Activated effector memory CD4-positive, alpha-beta T cell treated with anti-CD3 and anti-CD28 coated beads, Interleukin-2, amount 50 U/mL, for 16 hours (primary cell): Measurements from ENCODE around the gene SDR42E2.
"Not testable (repeated sequence)": the region's sequence is repeated elsewhere in the genome, so short reads cannot be mapped to it uniquely, and the experiment has no call there.

Experiments used
- DNase-seq: peaks from one replicate; pipeline ENCODE4 v3.0.0-alpha.2; 2020

SDR42E2 gene

GRCh38 chr16:22192261-22193062, 30.2 kb downstream of the SDR42E2 start:
- DNase-seq: peak; percentile 90

DNA sequence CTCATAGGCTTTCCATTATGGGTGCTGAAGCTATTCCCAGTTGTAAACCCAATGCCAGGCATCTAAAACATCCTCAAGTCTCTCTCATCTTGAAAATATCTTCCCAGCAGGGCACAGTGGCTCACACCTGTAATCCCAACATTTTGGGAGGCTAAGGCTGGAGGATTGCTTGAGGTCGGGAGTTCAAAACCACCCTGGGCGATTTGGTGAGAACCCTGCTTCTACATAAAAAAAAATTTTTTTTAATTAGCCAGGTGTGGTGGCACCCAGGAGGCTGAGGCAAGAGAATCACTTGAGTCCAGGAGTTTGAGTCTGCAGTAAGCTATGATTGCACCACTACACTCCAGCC, 30.7 kb downstream of the SDR42E2 start:
- no peak for DNase-seq

DNA sequence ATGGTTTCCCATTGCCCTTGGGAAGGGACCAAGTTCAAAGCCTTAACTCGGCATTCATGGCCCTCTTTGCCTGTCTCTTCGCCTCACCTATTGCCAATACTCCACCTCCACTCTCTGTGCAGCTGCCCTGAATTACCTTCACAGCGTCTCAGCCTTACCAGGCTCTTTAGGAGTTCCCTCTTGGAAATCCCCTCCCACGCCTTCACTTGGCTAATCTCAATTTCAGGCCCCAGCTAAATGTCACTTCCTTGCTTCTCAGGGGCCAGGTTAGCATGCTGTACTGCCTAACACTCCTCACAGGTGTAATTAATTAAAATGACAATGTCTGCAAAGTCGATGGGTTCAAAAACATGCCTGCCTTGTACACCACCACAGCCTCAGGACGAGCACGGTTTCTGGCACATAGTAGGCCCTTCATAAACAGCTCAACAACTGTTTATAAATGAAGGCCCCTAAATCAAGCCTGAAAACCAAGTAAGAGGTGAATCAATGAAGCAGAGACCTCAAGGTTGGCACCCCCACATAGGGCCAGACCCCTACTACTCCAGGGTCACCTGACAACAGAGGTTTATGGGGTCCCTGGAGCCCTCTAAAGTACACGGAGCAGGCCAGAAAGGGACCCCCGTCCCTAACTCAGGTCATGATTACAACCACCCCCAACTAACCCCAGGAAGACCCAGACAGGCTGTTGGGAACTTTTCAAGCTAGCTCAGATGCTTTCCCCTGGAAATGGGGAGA, 32.6 kb downstream of the SDR42E2 start:
- DNase-seq: peak; percentile 66

DNA sequence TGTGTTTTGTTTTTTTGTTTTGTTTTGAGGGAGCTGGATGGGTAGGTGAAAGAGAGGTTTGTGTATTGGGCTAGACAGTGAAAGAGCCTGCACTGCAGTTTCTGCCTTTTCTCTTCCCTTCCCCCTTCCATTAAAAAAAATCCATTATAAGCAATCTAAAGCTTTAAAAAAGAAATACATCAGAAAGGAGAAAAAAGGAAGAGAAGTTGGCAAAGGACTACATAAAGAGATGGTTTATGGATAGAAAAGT, 33.1 kb downstream of the SDR42E2 start:
- DNase-seq: no peak

- peak; percentile 97 for DNase-seq
Measured at GRCh38 chr16:22195695-22196558, 33.6 kb downstream of the SDR42E2 start.

DNA sequence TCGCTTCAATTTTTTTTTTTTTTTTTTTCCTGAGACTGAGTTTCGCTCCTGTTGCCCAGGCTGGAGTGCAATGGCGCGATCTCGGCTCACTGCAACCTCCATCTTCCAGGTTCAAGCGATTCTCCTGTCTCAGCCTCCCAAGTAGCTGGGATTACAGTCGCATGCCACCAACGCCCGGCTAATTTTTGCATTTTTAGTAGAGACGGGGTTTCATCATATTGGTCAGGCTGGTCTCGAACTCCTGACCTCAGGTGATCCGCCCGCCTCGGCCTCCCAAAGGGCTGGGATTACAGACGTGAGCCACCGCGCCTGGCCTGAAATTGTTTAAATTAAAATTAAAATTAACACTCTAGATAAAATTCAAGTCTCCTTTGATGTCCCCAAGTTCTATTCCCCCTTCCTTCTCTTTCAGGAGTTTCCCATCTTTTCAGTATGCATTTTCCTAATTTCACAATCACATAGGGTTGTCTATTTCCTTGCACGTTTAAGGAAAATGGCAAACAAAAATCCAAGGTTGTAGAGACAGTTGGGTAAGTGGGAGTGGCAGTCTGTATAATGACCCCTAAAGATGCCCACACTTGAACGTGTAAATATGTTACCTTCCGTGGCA, 34.4 kb downstream of the SDR42E2 start:
- DNase-seq: not testable (repeated sequence)

DNA sequence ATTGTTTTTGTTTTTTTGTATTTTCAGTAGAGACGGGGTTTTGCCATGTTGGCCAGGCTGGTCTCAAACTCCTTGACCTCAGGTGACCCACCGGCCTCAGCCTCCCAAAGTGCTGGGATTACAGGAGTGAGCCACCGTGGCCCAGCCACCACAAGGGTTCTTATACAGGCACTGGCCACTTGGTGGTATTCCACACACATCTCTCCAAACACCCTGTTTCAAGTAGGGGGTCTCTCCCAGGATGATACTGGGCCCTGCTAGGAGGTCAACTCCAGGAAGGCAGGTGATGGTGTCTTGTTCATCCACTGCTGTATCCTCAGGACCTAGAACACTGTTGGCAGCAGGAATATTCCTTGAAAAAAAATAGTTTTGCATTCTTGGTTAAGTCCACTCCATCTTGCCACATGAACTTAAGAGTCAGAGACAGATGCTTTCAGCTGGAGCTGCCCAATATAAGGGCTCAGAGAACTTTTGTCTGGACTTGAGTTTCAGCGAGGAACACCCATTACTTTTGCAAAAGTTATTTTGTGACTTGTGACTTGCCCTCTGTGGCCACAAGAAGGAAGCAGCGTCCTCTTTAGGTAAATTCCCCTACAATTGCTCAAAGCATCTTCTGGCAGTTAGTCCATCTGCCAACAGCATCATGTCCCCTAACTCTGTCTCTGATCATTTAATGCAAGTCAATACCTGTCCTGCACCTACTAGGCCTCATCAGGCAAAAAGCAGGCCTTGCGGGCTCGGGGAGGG, 36.4 kb downstream of the SDR42E2 start:
- DNase-seq: no peak

- DNase-seq: no peak
Measured at GRCh38 chr16:22202261-22202637, 39.9 kb downstream of the SDR42E2 start.

- no peak for DNase-seq
Measured at GRCh38 chr16:22203091-22203490, 40.8 kb downstream of the SDR42E2 start.

GRCh38 chr16:22204091-22204655, 41.9 kb downstream of the SDR42E2 start:
- no peak for DNase-seq

GRCh38 chr16:22205577-22206012, 43.3 kb downstream of the SDR42E2 start:
- DNase-seq: no peak

DNA sequence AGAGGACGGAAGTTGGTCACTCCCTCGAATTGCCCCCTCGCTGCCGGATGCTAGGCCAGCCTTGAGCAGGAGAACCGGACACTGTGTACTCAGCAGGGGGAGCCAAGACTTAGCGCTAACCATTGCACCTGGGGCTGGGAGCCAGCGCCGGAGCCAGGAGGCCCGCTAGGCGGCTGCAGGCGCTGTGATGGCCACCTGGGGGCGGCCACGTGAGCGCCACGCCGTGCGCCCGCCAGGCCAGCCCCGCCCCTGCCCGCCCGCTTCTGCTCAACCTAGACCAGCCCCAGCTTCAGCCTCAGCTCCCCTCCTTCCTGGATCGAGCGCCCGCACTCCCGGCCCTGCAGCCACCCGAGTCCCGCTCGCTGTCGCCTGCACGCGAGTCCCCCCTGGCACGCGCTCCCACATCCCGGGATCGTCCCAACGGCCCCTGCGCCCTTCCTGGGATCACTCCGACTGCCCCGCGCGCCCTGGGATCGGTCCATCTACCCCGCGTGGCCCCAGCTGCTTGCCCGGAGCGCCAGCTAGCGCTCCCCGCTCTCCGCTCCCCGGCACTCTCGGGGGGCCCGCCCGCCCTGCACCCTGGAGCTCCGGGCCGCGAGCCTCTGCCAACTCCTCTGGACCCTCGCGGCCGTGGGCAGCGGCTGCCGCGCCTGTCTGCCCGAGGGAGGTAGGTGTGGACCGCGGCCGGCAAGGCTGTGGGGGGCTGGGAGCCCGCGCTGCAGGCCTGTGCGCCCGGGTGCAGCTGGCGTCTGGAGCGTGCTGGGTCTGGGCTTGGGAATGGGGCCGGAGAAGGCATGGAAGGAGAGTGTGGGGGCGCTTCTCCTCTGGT, 43.9 kb downstream of the SDR42E2 start, which contains the start of gene EEF2K:
Gene EEF2K, plus strand, starts transcription at position 266 of the 829 bp plus-strand sequence. CDS start 19,452 bp downstream, outside the sequence.
- DNase-seq: peak; percentile 92

DNA sequence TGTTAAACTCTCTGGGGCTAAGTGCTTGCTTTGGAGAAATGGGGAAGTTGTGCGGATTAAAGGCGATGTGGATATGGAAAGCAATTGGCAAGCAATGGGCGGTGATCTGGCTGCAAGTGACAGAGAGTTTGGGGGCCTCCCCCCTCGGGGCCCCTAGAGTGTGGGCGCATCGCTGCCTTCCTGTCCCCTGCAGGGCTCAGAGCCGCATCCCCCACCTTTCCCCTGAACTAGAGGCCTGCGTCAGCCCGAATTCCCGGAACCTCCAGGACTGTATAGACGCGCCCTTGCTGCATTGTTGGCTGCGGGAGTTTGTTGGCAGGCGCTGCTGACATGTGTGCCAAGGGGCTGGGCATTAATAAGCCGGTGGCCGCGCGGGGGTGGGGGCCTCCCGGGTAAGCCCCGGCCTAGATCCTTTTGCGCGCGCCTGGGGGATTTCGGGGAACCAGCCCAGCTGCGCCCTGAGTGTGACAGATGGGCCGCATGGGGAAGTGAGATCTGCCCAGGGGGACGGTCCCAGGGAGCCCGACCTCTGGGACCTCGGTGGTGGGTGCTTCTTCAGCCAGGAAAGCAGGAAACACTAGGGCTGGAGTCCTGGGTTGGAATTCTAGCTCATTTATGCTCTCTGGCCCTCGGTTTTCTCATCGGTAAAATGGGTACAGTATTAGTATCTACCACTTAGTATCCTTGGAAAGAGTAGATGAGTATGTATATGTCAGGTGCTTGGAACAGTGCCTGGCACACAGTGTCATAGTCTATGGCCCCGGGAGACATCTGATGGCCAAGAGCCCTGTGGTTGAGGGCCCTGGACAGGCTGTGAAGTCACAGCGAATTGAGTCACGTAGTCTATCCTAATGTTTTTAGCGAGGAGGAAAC, 44.8 kb downstream of the SDR42E2 start:
- peak; percentile 89 for DNase-seq

DNA sequence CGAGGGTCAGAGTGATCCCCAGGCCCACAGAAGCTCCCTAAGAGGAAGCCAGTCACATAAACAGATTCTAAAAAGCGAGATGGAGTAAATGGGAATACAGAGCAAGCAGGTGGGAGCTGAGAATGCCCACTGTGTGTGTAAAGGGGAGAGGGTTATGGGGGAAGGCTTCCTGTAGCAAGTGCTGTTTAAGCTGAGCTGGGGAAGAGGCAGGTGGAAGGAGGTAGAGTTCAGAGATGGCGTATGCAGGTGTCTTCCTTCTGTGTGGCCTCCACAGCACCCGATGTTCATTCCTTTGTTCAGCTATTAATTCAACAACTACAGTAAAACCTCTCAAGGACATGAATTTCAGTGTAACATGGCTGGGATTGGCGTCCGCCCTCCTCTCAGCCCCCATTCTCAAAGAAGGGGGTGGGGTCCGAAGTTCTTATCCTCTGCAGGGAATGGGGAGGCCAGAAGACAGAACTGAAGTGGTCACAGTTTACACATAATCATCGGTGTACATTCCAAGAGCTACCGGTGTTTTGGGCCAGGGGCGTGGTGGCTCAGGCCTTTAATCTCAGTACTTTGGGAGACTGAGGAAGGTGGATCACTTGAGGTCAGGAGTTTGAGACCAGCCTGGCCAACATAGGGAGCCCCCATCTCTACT, 45.5 kb downstream of the SDR42E2 start:
- no peak for DNase-seq

DNA sequence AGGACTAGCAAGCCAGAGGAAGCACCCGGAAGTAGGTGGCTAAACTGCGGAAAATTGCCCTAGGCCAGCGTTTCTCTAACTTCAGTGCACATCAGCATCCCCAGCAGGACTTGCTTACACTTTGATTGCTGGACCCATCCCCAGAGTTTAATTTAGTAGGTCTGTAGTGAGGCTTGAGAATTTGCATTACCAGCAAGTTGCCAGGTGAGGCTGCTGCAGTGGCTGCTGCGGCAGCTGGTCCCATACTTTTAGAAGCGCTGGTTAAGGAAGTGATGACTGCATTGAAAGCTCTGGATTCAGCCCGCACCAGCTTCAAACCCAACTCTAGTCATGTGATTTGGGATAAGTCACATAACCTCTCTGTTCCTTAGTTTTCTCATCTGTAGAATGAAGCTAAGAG, 48.0 kb downstream of the SDR42E2 start:
- no peak for DNase-seq

DNA sequence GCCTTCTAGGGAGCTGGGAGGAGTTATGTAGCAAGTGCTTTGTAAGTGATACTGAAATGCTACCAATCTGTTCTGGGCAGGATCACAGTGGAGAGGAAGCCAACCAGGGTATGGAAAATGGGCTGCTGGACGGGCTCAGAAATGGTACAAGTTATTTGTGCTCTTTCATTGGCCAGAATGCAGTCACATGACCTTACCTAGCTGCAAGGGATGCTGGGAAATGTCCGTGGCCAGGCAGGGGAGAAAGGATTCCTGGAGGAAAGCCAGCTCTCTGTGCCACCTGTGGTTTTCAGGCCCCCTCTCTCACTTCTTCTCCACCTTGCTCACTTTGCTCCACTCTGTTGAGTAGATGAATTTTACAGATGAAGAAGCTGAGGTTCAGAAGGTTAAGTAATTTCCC, 48.5 kb downstream of the SDR42E2 start:
- DNase-seq: no peak

- no peak for DNase-seq
Measured at GRCh38 chr16:22213236-22213635, 50.9 kb downstream of the SDR42E2 start.

DNA sequence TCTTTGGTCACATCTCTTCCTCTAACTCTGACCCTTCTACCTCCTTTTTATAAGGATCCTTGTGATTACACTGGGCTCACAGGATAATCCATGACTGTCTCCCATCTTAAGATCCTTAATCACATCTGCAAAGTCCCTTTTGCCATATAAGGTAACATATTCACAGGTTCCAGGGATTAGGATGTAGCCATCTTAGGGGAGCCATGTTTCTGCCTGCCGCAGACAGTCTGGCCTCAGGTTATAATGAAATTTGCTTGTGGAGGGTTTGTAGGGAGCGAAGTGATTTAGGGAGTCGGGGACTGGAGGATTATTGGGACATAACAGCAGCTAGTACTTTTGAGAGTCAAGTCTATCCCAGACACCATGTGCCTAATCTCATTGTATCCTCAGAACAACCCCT, 51.5 kb downstream of the SDR42E2 start:
- no peak for DNase-seq

GRCh38 chr16:22214402-22214801, 52.1 kb downstream of the SDR42E2 start:
- DNase-seq: no peak

DNA sequence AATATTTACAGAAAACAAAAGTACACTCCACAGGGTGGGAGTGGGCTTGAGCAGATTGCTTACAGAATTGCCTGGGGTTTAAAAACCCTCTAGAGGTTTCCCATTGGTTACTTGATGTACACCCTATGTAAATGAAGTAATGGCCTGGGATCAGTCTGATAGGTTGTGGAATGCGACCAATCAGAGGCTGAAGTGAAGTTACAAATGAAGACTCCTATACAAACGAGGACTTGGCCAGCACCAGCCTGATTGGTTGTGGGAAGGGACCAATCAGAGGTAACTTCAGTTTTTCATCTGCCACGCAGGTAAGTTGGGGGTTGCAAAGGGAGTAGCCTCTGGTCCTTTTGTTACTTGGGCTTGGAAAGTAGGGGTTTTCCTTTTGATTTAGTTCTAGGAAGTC, 52.6 kb downstream of the SDR42E2 start:
- no peak for DNase-seq
